IPS DF 4.7 (cell line): ENCODE results near the gene FAM163A.
"Not testable (repeated sequence)": the region's sequence is repeated elsewhere in the genome, so short reads cannot be mapped to it uniquely, and the experiment has no call there.

ENCODE experiments used
- DNase-seq: peaks from one replicate; pipeline ENCODE4 v3.0.0-alpha.2; 2013; ENCODE audit warnings: low spot score; ENCODE audit errors: extremely low read depth

FAM163A gene

GRCh38 chr1:179853102-179853501 lies 110.0 kb downstream of the FAM163A start:
- no peak for DNase-seq

GRCh38 chr1:179855831-179856230 lies 112.7 kb downstream of the FAM163A start:
- not testable (repeated sequence) for DNase-seq

GRCh38 chr1:179856296-179856695 lies 113.2 kb downstream of the FAM163A start:
- DNase-seq, result no peak

GRCh38 chr1:179857009-179857408 lies 113.9 kb downstream of the FAM163A start:
- no peak for DNase-seq

GRCh38 chr1:179860652-179861051 lies 117.6 kb downstream of the FAM163A start:
- DNase-seq, result no peak

GRCh38 chr1:179865377-179865776 lies 122.3 kb downstream of the FAM163A start:
- DNase-seq, result no peak
